OCI-LY7 (cell line): ENCODE measurements around the gene LDHAL6B.

Experiments used
- CTCF ChIP-seq: fragments of 200-600 bp; sonication (generic); conservative IDR thresholded peaks from 2 replicates; pipeline ENCODE4 v1.5.1; 2014; ENCODE audit warnings: mild to moderate bottlenecking, antibody characterized with exemption, low read length, moderate library complexity, mixed read lengths
- EZH2phosphoT487 ChIP-seq: fragments of 200-600 bp; sonication (generic); IDR thresholded peaks from 2 replicates; pipeline ENCODE4 v1.6.1; 2018; ENCODE audit warnings: low read depth, borderline replicate concordance, mild to moderate bottlenecking, mixed run types, antibody characterized with exemption, low read length, moderate library complexity, mixed read lengths

- no peak for TF ChIP-seq CTCF
- TF ChIP-seq EZH2phosphoT487 = no peak
Measured at GRCh38 chr15:59199626-59200465, 6.8 kb upstream of the LDHAL6B start.
